Neural cell (in vitro differentiated cells): Measurements from ENCODE around the gene GRID1.

Experiments used
- CTCF ChIP-seq: fragments of 450-650 bp; IDR thresholded peaks from 2 replicates; pipeline ENCODE4 v1.5.1; 2014; ENCODE audit warnings: antibody characterized with exemption, mild to moderate bottlenecking, moderate library complexity; ENCODE audit not compliant: poor library complexity, severe bottlenecking
- EP300 ChIP-seq: fragments of 450-650 bp; conservative IDR thresholded peaks from 2 replicates; pipeline ENCODE4 v1.6.1; 2014; ENCODE audit warnings: antibody characterized with exemption, mild to moderate bottlenecking, moderate library complexity; ENCODE audit not compliant: poor library complexity, severe bottlenecking
- EZH2 ChIP-seq: fragments of 200-600, 300-800 bp; shearing (Covaris generic), sonication (generic); IDR thresholded peaks from 2 replicates; pipeline ENCODE4 v1.6.1; 2014; ENCODE audit warnings: antibody characterized with exemption, low read length, borderline replicate concordance, mild to moderate bottlenecking; ENCODE audit not compliant: insufficient read depth, poor library complexity, severe bottlenecking
- MXI1 ChIP-seq: fragments of 450-650 bp; conservative IDR thresholded peaks from 2 replicates; pipeline ENCODE4 v1.6.1; 2014; ENCODE audit warnings: antibody characterized with exemption, mild to moderate bottlenecking; ENCODE audit not compliant: poor library complexity, severe bottlenecking
- POLR2AphosphoS5 ChIP-seq: IDR thresholded peaks from 2 replicates; pipeline ENCODE4 v1.6.1; 2012
- RAD21 ChIP-seq: fragments of 450-650 bp; conservative IDR thresholded peaks from 2 replicates; pipeline ENCODE4 v1.6.1; 2014; ENCODE audit warnings: antibody characterized with exemption, mild to moderate bottlenecking, moderate library complexity
- REST ChIP-seq: IDR thresholded peaks from 2 replicates; pipeline ENCODE4 v1.6.1; 2012; ENCODE audit warnings: borderline replicate concordance
- SMC3 ChIP-seq: fragments of 450-650 bp; conservative IDR thresholded peaks from 2 replicates; pipeline ENCODE4 v1.6.1; 2014; ENCODE audit warnings: antibody characterized with exemption, mild to moderate bottlenecking, moderate library complexity; ENCODE audit not compliant: poor library complexity
- TAF1 ChIP-seq: IDR thresholded peaks from 2 replicates; pipeline ENCODE4 v1.6.1; 2012; ENCODE audit warnings: low read depth

- TF ChIP-seq CTCF (no peak), RAD21 (no peak), MXI1 (no peak), TAF1 (no peak), EZH2 (no peak), EP300 (no peak), POLR2AphosphoS5 (no peak), REST (no peak), SMC3 (no peak)
These were observed 99.1 kb downstream of the GRID1 start for GRCh38 chr10:86267286-86268195.
